HT1080 (cell line): ENCODE measurements around the gene YOD1. TPM values are rescaled to one million over a fixed set of nuclear protein-coding genes. Genes with fewer than 3 reads are reported as not detected.

Source experiments
- DNase-seq: peaks from one replicate; pipeline ENCODE4 v3.0.0-alpha.2; 2015; ENCODE audit warnings: low read depth
- total RNA-seq: library from RNA; depleted of rRNA; stranded (reverse); fragments of >200 nt; shearing (Covaris generic); gene quantifications from 2 replicates; pipeline ENCODE4 v1.2.3, GENCODE V29; 2014

YOD1 gene
- total RNA-seq, 1 experiment from 2014 or later: 9.8 TPM

DNA sequence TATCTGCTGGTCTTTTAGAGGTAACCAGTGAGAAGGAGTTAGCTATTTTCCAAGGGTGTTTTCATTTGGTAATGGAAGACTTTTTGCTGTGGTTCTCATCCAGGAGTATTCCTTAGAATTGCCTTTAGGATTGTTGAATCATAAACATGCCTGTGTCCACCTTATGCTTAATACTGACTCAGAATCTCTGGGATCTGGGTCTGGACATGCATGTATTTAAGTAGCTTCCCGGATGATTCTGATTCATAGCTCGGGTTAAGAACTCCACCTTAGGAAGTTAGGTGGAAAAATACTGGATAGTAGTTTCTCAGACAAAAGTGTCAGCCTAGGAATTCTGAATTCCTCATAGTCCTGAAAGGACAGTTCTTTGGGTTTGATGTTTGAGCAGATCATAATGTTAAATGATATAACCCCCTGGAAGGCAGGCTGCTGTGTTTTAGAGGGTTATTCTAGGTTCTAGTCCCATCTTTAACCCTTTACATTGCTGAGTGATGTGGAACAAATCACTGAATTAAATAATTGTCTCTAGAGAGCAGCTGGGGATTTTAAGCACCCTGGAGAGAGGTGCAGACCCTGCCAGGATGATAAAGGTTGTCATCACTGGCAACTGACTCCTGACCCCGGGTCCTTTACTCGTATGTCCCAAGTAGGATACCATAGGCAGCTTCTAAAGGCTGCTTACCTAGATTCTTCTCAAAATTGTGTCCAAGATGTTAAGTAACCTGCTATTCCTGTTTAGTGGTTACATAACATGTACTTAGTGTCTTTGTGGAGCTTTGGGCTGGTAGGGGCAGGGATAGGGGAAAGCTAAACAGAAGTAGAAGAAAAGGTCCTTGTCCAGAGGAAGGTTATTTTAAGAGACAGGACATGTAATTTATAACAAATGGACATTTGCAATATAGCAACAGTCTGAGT, 23.2 kb upstream of the YOD1 start:
- DNase-seq: peak; percentile 79

DNA sequence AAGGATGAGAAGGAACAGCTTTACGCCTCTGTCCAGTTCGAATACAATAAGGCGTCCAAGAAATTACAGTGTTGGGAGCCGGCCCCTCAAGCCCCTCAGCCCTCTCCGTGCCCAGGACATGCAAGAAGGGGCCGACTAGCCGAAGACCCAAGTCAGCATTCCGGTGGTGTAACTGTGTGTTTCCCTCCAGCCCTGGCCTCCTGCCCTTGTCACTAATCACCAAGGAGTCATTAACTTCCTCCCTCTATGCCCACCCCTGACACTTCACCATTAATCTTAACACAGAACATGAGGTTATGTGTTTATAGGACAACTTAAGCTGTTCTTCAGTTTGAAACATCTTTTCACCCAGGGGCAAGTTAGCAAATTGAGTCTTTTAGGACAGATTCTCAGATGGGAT, 21.2 kb upstream of the YOD1 start:
- no peak for DNase-seq

DNA sequence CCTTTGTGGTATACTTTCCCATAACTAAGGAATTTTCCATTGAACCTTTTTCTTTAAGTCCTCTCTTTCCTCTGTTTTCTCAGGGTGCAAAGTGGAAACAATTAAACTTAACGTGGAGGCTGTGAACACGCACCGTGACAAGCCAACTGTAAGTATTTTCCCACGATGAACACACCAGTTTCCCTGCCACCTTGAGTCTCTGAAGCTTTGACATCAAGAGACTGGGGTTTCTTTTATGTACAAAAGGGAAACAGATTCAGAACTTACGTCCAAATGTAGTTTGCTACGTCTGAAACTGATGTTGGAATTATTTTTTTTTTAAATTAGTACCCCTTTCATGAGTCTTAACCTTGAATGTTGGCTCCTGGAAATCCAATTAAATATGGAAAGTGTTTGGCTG, 20.4 kb upstream of the YOD1 start:
- DNase-seq: no peak

DNA sequence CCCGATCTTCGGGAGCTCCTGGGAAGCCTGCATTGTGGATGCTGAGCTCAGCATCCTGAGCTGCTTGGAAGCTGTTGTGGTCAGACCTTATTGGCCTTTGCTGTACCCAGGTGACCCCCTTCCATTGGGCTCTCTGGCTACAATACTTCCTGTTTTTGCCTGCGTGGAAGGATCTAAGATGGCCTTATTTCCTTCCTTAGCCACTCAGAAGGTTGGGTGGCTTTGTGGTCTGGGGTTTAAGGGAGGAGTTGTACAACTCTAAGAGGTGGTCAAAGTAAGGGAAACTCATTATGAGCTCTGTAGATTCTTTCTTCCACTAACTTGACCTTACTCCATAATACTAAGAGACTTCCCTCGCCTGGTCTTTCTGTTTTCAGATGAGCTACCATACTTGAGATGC, 19.8 kb upstream of the YOD1 start:
- no peak for DNase-seq

DNA sequence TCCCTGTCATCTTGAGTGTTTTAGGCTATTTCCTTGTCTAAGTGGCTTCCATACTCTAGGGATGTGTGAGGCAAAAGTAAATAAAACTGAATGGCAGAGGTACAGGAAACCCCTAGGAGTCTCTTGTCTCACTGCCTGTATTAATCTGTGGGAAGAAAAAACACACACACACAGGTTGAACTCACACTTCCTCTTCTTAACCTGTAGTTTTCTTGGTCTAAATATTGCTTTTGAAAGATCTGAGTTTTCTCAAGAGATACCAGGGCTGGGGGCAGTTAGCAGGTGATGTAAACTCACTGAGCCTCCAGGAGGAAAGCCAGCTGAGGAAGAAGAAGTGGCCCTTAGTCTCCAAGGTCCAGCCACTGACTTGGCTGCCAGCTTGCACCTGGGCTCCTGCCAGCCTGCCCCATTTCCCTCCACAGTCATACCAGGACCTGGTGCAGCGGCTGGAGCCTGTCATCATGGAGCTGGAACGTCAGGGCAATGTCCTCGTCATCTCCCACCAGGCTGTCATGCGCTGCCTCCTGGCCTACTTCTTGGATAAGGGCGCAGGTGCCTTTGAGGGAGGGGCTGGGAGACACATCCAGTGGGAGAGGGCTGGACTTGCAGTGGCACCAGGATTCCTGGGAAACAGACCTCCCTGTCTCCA, 19.0 kb upstream of the YOD1 start:
- DNase-seq: no peak

DNA sequence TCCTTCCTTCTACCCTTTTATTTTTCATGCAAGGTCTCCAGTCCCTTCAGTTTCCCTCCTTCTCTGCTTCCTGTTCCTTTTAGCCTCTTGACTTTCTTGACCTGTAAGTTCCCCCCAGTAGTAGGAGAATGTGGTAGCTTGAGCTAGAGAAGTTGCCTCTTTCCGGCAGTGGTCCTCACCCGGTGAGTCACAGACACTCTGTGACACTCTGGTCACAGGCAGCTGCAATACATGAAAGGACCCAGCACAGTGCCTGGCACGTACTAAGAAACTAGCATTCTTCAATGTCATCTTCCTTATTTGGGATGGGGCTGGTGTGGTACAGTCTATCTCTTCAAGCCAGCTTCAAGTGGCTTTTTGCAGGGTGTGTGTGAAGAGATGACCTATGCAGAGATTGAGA, 18.1 kb upstream of the YOD1 start:
- no peak for DNase-seq

DNA sequence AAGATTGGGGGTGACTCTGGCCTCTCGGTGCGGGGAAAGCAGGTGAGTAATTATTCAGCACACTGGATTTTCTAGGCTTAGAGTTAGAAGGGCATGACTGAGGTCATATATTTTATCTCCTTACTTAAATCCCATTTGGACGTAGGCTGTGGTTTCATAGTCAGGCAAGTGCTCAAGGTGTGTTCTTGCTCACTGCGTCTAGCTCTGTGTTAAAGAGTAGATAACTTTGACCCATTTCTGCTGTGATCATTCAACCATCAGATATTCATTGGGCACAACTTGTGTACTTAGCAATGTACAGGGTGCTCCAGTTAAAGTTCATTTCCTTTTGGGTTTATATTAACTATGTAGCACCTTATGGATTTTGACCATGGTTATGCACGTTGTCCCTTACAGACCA, 16.7 kb upstream of the YOD1 start:
- no peak for DNase-seq

DNA sequence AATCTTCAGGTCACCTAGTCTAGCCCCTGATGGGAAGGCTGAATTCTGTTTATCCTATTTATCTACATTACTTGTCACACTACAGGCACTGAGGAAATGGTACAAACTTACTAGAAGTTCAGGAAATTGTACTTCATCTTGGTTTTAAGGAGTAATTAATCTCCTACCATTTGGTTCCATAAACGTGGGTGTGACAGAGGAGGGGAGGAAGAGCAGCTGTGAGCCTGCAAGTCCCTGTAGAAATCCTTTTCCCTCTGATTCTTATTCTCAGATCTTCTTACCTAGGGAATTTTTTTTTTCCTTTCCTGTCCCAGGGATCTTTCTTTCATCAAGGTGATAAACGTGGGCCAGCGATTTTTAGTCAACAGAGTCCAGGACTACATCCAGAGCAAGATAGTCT, 16.2 kb upstream of the YOD1 start:
- DNase-seq: no peak

DNA sequence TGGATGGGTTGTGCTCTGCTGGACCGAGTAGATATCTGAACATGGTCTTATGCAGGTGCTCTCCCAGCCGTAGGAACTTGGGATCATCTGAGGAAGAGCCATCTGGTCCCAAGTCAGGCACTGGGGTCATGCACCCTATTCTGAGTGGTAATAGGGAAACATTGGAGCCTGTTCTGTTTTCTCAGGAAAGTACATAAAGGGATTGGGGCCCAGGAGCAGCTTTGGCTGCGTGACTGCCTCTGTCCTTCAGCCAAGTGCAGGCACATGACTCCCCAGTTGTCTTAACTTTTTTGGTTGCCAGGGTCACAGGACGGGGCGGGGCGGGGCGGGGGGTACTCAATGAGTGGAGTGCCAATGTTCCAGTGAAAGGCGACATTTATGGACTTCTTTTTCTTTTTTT, 13.6 kb upstream of the YOD1 start:
- no peak for DNase-seq

DNA sequence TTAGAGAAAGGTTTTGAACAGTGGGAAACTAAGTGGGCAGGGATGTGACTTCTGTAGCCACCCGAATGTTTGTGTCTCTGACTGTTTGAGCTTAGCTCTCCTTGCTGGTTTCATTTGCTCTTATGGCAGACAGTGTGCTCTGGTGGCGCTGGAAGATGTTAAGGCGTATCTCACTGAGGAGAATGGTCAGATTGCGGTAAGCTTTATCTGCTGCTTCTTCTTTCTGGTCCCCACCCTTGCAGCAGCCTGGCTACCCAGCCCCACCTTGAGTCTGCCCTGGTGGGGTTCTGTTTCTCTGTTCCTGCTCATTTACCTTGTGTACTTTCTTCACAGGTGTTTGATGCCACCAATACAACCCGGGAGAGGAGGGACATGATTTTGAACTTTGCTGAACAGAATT, 12.0 kb upstream of the YOD1 start:
- DNase-seq: no peak

DNA sequence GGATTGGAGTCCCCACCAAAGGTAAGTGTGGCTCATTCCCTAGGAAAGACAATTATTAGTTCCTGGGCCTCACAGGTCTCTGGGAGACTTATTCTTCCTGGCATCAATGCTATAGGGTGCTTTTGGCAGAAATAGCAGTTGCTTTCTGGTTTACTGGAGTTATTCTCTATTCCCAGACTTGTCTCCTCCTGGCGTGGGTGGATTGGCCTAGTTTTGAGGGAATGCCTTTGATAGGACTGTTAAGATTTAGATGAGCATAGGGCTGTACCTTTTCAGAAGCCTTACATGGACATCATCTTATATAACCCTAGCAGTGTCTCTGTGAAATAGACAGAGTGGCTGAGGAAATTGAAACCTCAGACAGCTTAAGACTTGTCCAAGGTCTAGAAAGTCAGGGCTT, 11.1 kb upstream of the YOD1 start:
- DNase-seq: no peak

DNA sequence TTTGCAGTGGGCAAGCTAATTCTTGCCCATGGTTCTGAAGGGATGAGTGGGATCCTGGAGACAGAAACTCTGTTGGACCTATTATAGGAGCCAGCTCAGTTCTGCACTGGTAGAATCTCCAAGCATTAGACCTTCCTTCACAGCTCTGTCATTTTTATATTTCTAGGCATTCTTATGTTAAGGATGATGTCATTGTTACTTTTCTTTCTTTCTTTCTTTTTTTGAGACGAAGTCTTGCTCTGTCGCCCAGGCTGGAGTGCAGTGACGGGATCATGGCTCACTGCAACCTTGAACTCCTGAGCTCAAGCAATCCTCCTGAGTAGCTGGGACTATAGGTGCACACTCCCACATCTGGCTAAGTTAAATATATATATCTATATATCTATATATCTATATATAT, 9.6 kb upstream of the YOD1 start:
- no peak for DNase-seq

DNA sequence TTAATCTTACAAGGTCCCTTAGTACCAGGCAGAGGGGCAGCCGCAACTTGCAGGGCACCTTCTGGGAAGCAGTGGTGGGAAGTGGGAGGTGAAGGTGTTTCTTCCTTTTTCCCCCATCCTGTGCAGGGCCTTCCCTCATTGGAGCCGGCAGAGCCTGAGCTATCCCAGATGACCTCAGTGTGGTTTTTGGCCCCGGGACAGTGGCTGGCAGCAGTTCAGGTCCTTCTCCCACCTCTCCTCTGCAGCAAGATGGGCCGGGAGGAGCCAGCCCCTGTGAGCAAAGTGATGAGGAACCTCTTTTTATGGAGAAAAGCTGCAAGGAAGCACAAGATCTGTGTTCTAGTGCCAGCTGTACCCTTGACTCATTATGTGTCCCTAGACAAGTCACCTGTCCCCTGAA, 8.9 kb upstream of the YOD1 start:
- DNase-seq: no peak

DNA sequence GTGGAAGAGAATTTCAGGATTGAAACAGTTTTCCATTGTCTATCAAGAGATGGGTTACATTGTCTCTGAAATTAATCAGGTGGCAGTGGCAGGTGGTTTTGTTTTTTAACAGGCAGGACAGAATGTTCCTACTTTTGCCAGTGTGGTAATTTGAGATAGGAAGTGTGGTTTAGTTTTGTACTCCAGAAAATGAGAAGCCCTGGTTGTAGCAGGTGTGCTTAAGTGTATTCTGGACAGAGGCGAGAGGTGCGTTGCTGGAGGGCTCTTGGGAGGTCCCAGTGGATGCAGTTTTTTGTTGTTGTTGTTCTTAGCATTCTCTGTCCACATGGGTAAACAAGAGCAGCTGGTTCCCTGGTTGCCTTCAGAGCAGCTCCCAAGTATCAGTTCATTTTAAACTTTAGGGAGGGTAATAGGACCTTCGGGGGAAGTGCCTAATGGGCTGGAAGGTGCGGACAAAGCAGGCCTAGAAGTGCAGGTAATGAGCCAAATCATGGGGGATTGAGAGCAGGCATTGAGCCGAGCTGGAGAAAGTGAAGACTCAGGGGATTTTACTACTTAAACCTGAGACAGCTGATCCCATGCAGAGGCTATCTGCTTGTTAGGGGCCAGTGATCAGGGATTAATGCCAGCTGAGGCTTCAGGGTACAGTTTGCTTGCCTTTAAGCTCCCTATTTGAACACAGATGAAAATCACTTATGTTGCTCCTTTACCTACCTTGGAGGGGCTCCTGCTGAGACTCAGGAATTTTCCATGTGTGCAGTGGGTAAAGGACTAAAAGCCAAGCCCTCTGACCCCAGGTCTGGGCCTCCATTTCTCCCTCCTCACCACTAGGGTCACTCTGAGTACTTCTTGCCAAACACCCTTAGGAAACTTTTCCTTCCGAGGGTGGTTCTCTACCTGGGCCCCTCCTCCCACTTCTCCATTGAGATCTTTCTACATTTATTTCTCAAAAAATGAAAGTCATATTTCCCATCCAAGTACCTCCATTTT, 8.2 kb upstream of the YOD1 start:
- DNase-seq: no peak

DNA sequence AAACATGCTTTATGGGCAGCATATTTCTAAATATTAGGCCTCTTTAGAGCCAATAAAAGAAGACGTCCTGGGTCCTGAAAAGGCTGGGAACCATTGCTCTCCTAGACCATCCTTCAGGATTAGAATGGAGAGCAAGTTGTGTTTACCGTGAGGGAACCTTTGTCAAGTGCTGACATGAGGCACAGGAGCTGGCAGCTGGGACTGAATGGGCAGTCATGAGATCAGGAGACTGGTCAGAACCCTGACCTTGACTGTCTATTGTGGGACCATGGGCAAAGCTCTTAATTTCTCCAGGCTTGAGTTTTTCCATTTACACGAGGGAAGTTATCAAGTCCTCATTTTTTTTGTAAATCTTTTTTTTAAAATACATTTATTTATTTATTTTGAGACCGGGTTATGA, 7.2 kb upstream of the YOD1 start:
- DNase-seq: no peak

DNA sequence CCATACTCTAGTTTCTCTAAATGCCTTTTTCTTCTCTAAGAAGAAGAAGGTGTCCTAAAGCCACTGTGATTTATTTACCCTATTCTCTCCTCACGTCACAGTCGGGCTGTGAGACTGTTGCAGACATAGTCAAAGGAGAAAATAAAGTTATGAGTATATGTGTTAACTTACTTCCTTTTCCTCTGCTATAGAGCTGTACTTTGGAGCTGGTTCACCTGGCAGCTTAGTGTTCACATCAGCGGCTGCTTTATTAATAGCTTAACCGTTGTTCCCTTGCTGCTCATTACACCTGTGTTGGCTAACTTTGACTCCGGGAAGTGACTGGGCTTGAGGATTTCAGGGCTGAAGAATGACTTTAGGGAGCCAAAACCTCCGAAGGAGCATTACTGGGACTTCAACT, 5.7 kb upstream of the YOD1 start:
- DNase-seq: no peak

DNA sequence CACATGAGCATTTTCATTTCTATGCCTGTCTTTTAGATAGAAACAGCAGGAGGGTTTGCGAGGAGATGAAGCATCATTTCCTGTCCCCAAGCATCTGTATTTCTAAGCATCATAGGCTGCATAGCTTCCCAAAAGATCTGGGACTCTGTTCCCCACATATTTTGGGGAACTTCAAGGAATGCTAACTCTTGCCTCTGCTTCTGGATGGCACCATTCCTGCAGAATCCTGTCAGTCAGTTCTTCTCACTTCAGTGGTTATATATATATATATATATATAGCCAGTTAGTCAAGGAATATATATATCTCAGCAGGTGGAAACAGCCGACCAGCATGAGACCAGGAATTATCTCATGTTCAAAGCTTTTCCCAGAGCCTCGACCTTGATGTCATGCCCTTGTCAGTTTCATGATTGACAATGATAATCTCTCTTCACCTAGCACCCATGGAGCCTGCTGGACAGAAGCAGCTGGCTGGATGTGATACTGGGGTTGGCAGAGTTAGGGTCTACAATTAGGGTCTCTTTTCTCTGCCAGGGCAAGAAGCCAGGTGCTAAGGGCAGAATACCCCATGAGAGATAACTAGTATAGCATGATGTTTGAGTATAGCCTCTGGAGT, 4.5 kb upstream of the YOD1 start:
- no peak for DNase-seq

DNA sequence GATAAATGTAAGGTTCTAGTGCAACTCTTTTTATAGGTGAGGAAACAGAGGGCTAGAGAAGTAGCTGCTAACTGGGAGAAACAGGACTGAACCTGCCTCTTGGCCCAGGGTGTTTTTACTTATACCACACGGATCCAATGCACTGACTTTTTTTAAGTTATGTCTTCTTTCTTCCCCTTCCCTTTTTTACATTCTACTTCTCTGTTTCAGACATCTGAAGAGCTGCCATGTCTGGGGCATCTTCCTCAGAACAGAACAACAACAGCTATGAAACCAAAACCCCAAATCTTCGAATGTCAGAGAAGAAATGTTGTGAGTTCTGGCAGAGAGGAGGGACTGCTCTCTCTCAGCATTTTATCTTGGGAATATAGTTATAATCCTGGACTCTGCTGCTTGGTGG, 3.5 kb upstream of the YOD1 start:
- no peak for DNase-seq

DNA sequence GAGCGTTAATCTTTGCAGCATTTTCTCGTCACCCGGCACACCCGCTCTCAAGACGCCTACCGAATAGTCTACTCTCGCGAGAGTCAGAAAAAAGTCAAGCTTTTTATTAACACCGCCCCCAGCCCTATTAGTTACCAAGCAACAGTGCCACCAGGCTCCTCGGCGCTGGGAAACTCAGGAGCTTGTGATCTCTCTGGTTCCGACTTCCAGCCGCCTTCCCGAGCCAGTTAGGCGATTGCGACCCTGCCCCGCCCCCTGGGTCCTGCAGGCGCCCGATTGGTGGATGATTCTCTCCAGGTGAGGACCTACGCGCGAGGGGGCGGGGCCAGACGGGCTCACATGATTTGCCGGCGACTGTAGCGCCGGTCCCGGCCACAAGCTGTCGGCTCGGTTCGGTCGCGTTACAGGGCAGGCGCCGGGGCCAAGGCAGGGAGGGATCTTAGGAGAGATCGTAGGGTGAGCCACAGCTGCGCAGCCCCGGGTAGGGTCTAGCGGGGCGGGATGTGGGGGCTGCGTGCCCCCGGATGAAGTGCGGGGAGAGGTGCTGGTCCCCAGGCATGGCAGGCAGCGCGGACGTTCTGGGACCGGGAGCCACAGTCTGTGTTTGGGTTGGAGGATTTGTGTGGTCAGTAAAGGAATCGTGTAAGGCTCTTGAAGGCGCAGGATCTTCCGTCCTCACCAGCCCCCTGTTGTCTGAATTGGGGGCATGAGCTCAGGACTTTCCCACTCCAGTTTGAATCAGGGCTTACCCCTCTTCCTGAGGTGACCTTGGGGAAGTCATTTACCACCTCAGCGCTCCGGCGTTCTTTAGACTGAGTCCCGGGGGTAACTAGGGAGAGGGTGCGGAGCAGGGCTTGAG, 2.1 kb upstream of the YOD1 start, which contains the start of gene PFKFB2:
PFKFB2 (plus strand) TSS at position 365 of the 859 bp plus-strand sequence. CDS start 1,443 bp downstream, outside the sequence.
- DNase-seq: no peak

DNA sequence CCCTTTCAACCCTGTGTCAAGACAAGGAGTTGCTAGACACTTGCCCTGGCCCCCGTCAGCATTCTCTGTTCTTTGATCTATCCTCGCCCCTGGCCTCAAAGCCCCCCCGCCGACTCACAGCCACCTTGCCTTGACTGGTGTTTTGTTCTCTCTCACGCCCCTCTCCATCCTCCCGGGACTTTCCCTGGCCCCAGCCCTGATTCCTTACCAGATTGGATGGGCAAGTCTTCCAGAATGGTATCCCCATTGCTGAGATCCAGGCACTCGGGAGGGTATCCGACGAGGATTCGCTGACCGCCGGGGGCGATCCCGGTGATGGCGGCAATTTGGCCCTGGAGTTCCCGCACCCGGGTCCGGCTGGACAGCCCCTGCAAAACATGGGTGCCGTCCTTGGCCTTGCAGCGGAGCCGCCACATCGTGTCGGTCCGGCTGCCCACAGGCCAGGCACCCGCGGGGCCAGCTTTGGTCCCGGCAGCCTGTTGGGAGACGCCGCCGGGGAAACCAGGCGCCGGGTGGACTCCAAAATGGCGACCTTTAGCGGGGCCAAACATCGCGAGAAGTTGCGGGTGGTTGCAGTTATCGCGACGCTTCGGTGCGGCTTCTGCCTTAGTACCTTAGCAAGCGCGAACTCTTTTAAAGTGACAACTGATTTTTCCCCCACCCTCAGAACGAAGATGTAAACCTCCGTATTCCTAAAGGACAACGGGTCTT, 373 bp downstream of the YOD1 start:
- peak; percentile 87 for DNase-seq
